IMR-90 (cell line): Measurements from ENCODE around the gene LDB1. TPM values are rescaled to one million over a fixed set of nuclear protein-coding genes. Genes with fewer than 3 reads are reported as not detected.
A peak's percentile ranks its signal among the peaks of the same experiment; 100 is the strongest.

Experiments
- ATAC-seq: fragments of 200-7000 bp; cut with Tn5 transposase; 2 replicates; pipeline ENCODE4 v1.9.1; 2020; ENCODE audit warnings: low read depth, mild to moderate bottlenecking, moderate library complexity
- BruUV-seq: library from RNA; stranded (reverse); fragments of 400-500 nt; replicated peaks from 2 replicates; lab custom pipeline; 2021; lab: Mats Ljungman, UMichigan
- CTCF ChIA-PET: fragments of 300-600 bp; formaldehyde crosslinking; extraction: SDS; loops from one replicate; lab custom pipeline; 2021; ENCODE audit warnings: antibody characterized with exemption; lab: Yijun Ruan, JAX
- POLR2A ChIA-PET: fragments of 300-600 bp; sonication (Branson Sonifier 250); formaldehyde crosslinking; loops from one replicate; lab custom pipeline; 2022; ENCODE audit warnings: antibody characterized with exemption; ENCODE audit not compliant: unreplicated experiment; lab: Charles Lee
- DNase-seq: peaks from one replicate; pipeline ENCODE4 v3.0.0; 2013
- H2AFZ ChIP-seq: replicated peaks from 2 replicates; pipeline ENCODE3; 2013; ENCODE audit warnings: low read length, mild to moderate bottlenecking; ENCODE audit not compliant: poor library complexity
- H2AK5ac ChIP-seq: 2 replicates; pipeline ENCODE4 v1.6.1; 2013; ENCODE audit warnings: low read depth, low read length, inconsistent platforms
- H2AK9ac ChIP-seq: replicated peaks from 2 replicates; pipeline ENCODE3; 2013; ENCODE audit warnings: mild to moderate bottlenecking, low read depth, low read length, moderate library complexity; ENCODE audit not compliant: poor library complexity
- H2BK120ac ChIP-seq: 2 replicates; pipeline ENCODE4 v1.6.1; 2013; ENCODE audit warnings: low read depth, low read length, inconsistent platforms
- H2BK15ac ChIP-seq: 3 replicates; pipeline ENCODE4 v1.6.1; 2013; ENCODE audit warnings: low read depth, low read length, inconsistent platforms
- H2BK20ac ChIP-seq: 2 replicates; pipeline ENCODE4 v1.6.1; 2013; ENCODE audit warnings: low read depth, mild to moderate bottlenecking, inconsistent platforms, low read length, moderate library complexity
- H2BK5ac ChIP-seq: 2 replicates; pipeline ENCODE4 v1.6.1; 2013; ENCODE audit warnings: mild to moderate bottlenecking, low read depth, low read length, inconsistent platforms; ENCODE audit not compliant: poor library complexity, severe bottlenecking
- H3K14ac ChIP-seq: replicated peaks from 2 replicates; pipeline ENCODE4 v1.6.1; 2013; ENCODE audit warnings: low read depth, low read length, inconsistent platforms
- H3K18ac ChIP-seq: 2 replicates; pipeline ENCODE4 v1.6.1; 2013; ENCODE audit warnings: low read depth, low read length, control low read depth
- H3K23ac ChIP-seq: 2 replicates; pipeline ENCODE4 v1.6.1; 2013; ENCODE audit warnings: low read depth, low read length, inconsistent platforms
- H3K27ac ChIP-seq: 2 replicates; pipeline ENCODE4 v1.5.1; 2013; ENCODE audit warnings: mild to moderate bottlenecking, control low read depth, low read length; ENCODE audit not compliant: insufficient read depth
- H3K27me3 ChIP-seq: 2 replicates; pipeline ENCODE4 v1.6.1; 2013; ENCODE audit warnings: low read length; ENCODE audit not compliant: control insufficient read depth, insufficient read depth
- H3K36me3 ChIP-seq: 2 replicates; pipeline ENCODE4 v1.6.1; 2013; ENCODE audit warnings: low read length, mixed read lengths; ENCODE audit not compliant: control insufficient read depth, insufficient read depth
- H3K4ac ChIP-seq: 2 replicates; pipeline ENCODE4 v1.6.1; 2013; ENCODE audit warnings: low read depth, low read length, inconsistent platforms
- H3K4me1 ChIP-seq: 2 replicates; pipeline ENCODE4 v1.6.1; 2013; ENCODE audit warnings: low read length, mixed read lengths; ENCODE audit not compliant: control insufficient read depth, insufficient read depth
- H3K4me2 ChIP-seq: 2 replicates; pipeline ENCODE4 v1.6.1; 2013; ENCODE audit warnings: low read depth, mild to moderate bottlenecking, control low read depth, low read length, moderate library complexity
- H3K4me3 ChIP-seq: 2 replicates; pipeline ENCODE4 v1.5.1; 2013; ENCODE audit warnings: low read depth, mild to moderate bottlenecking, control low read depth, low read length, moderate library complexity; ENCODE audit not compliant: insufficient read depth
- H3K56ac ChIP-seq: 2 replicates; pipeline ENCODE4 v1.6.1; 2013; ENCODE audit warnings: low read length, inconsistent platforms; ENCODE audit not compliant: insufficient read depth; ENCODE audit errors: extremely low read depth
- H3K79me1 ChIP-seq, 2 experiments: 2 replicates each; pipeline ENCODE4 v1.6.1; 2013; ENCODE audit warnings: low read length in 2 of 2, inconsistent platforms in 1 of 2, low read depth in 1 of 2
- H3K9ac ChIP-seq: 2 replicates; pipeline ENCODE4 v1.6.1; 2013; ENCODE audit warnings: low read depth, low read length, control low read depth
- H3K9me1 ChIP-seq: 2 replicates; pipeline ENCODE4 v1.6.1; 2013; ENCODE audit warnings: low read length, inconsistent platforms; ENCODE audit not compliant: insufficient read depth
- H3K9me3 ChIP-seq: 2 replicates; pipeline ENCODE4 v1.6.1; 2013; ENCODE audit warnings: low read length; ENCODE audit not compliant: control insufficient read depth, insufficient read depth
- H4K20me1 ChIP-seq: 2 replicates; pipeline ENCODE4 v1.6.1; 2013; ENCODE audit warnings: low read length, inconsistent platforms; ENCODE audit not compliant: insufficient read depth
- H4K5ac ChIP-seq: 2 replicates; pipeline ENCODE4 v1.6.1; 2013; ENCODE audit warnings: mild to moderate bottlenecking, low read depth, low read length, control low read depth
- H4K8ac ChIP-seq, 2 experiments: 2 replicates each; pipeline ENCODE4 v1.6.1; 2013; ENCODE audit warnings: low read depth in 2 of 2, low read length in 2 of 2, control low read depth in 1 of 2, inconsistent platforms in 1 of 2
- H4K91ac ChIP-seq: 2 replicates; pipeline ENCODE4 v1.6.1; 2013; ENCODE audit warnings: low read depth, low read length, inconsistent platforms; ENCODE audit not compliant: insufficient read depth
- BHLHE40 ChIP-seq: fragments of 150-350 bp; IDR thresholded peaks from 2 replicates; pipeline ENCODE4 v1.6.1; 2016; ENCODE audit warnings: mild to moderate bottlenecking, low read depth, low read length
- CEBPB ChIP-seq: IDR thresholded peaks from 2 replicates; pipeline ENCODE4 v1.6.1; 2012; ENCODE audit warnings: low read depth, low read length, improper control_type of control experiment
- CHD1 ChIP-seq: IDR thresholded peaks from 2 replicates; pipeline ENCODE4 v1.6.1; 2012; ENCODE audit warnings: low read depth, low read length, improper control_type of control experiment
- ELK1 ChIP-seq: fragments of 150-350 bp; IDR thresholded peaks from 2 replicates; pipeline ENCODE4 v1.6.1; 2016; ENCODE audit warnings: low read depth, mild to moderate bottlenecking, low read length, moderate library complexity, borderline replicate concordance
- FOS ChIP-seq: fragments of 150-350 bp; IDR thresholded peaks from 2 replicates; pipeline ENCODE4 v1.6.1; 2016; ENCODE audit warnings: low read depth, low read length
- MAFK ChIP-seq: IDR thresholded peaks from 2 replicates; pipeline ENCODE4 v1.6.1; 2012; ENCODE audit warnings: low read depth, low read length, improper control_type of control experiment
- MAZ ChIP-seq: IDR thresholded peaks from 2 replicates; pipeline ENCODE4 v1.6.1; 2012; ENCODE audit warnings: low read depth, mild to moderate bottlenecking, low read length, improper control_type of control experiment, moderate library complexity, borderline replicate concordance
- NFE2L2 ChIP-seq: fragments of 150-350 bp; IDR thresholded peaks from 2 replicates; pipeline ENCODE4 v1.6.1; 2016; ENCODE audit warnings: low read depth, mild to moderate bottlenecking, low read length
- POLR2A ChIP-seq: IDR thresholded peaks from 2 replicates; pipeline ENCODE4 v1.6.1; 2012; ENCODE audit warnings: mild to moderate bottlenecking, low read depth, low read length
- RAD21 ChIP-seq: IDR thresholded peaks from 2 replicates; pipeline ENCODE4 v1.6.1; 2012; ENCODE audit warnings: low read length, improper control_type of control experiment
- RCOR1 ChIP-seq: IDR thresholded peaks from 2 replicates; pipeline ENCODE4 v1.6.1; 2012; ENCODE audit warnings: mild to moderate bottlenecking, low read length, improper control_type of control experiment; ENCODE audit not compliant: insufficient replicate concordance
- RFX5 ChIP-seq: IDR thresholded peaks from 2 replicates; pipeline ENCODE4 v1.8.0; 2012; ENCODE audit warnings: low read depth, mild to moderate bottlenecking, low read length, moderate library complexity
- SMC3 ChIP-seq: fragments of 150-350 bp; IDR thresholded peaks from 2 replicates; pipeline ENCODE4 v1.6.1; 2016; ENCODE audit warnings: low read depth, mild to moderate bottlenecking, antibody characterized with exemption, low read length, moderate library complexity
- WGBS, 2 experiments: methylation state at CpG; one replicate each; pipeline versions ENCODE4 v1.1.5 to v1.1.7; 2013; ENCODE audit warnings: missing lambda C conversion rate in 2 of 2; ENCODE audit not compliant: insufficient read length in 1 of 2; ENCODE audit errors: extremely low coverage in 2 of 2; 5-methylcytosine and 5-hydroxymethylcytosine counted together
- dilution Hi-C: fragments of 300-500 bp; cut with HindIII; formaldehyde crosslinking; loops from one replicate; pipeline ENCODE4 v1.14.3; 2018; ENCODE audit warnings: low sequenced_read_pairs; ENCODE audit not compliant: unreplicated experiment
- in situ Hi-C: fragments of 300-500 bp; cut with MboI; formaldehyde crosslinking; loops from 3 replicates; pipeline ENCODE4 v1.14.3; 2019; ENCODE audit warnings: low sequenced_read_pairs, inconsistent platforms, mixed read lengths
- intact Hi-C: fragments of 100-400 bp; cut with micrococcal nuclease; formaldehyde crosslinking; loops from 2 replicates; pipeline ENCODE4 v1.10.0; 2022
- polyA plus RNA-seq, 3 experiments: library from polyadenylated mRNA; depleted of rRNA; stranded (reverse); fragments of >200 nt; gene quantifications; 2 replicates each; pipeline ENCODE4 v1.2.3, GENCODE V29; 2012; ENCODE audit warnings: low replicate concordance in 1 of 3
- total RNA-seq: library from RNA; depleted of rRNA; stranded (reverse); fragments of >200 nt; gene quantifications from 2 replicates; pipeline ENCODE4 v1.2.3, GENCODE V29; 2012
- TF ChIP-seq, protein P1 (sequence below): conservative IDR thresholded peaks from 2 replicates; pipeline ENCODE4 v1.5.1; 2012; ENCODE audit warnings: mild to moderate bottlenecking, low read depth, low read length, improper control_type of control experiment

Gene LDB1
- total and polyA plus RNA-seq, 2 of the 4 experiments (the other 2 are of a cell fraction), result 47.9 to 92.4 TPM

- Histone ChIP-seq H3K18ac (peak overlapping the region; percentile 10; the same call in 1 of the 2 replicates), H2AK9ac (peak overlapping the region; percentile 59), H3K14ac (peak overlapping the region; percentile 79), H4K8ac (peak overlapping the region; percentile 44 to 54), H2BK20ac (peak overlapping the region; percentile 35; the same call in 1 of the 2 replicates), H4K5ac (no peak overlapping the region), H2BK5ac (peak overlapping the region; percentile 80), H3K9ac (no peak overlapping the region), H2BK120ac (peak overlapping the region; percentile 26; the same call in 1 of the 2 replicates), H3K4me1 (peaks cover 6% of the 10 kb centered on the region; the same call in 1 of the 2 replicates), H3K4me2 (peak overlapping the region; percentile 67), H3K4ac (peak overlapping the region; percentile 91), H3K23ac (peak overlapping the region; percentile 57), H3K56ac (peak overlapping the region; percentile 35; the same call in 1 of the 2 replicates), H3K27me3 (no peaks in the 10 kb centered on the region), H3K36me3 (peaks cover 35% of the 10 kb centered on the region), H2AFZ (peak overlapping the region; percentile 95), H4K20me1 (peaks cover 36% of the 10 kb centered on the region), H3K9me1 (peaks cover 3% of the 10 kb centered on the region; the same call in 1 of the 2 replicates), H3K4me3 (peak overlapping the region; percentile 8; the same call in 1 of the 2 replicates), H3K79me1 (peaks cover 5 to 56% of the 10 kb centered on the region in 2 experiments; a peak in 3 of 4 replicates), H3K9me3 (no peaks in the 10 kb centered on the region), H2BK15ac (peak overlapping the region; percentile 33; the same call in 1 of the 3 replicates), H4K91ac (peak overlapping the region; percentile 74), H3K27ac (peak overlapping the region; percentile 74), H2AK5ac (peak overlapping the region; percentile 35)
- no TSS peak for BruUV-seq
- intact Hi-C loops (no loop called here), dilution Hi-C loops (no loop called here), in situ Hi-C loops (no loop called here)
- ChIA-PET CTCF (interaction anchor here (1.0 kb wide), 1 partner anchor 18 kb away, joined by 3 read pairs; no protein-coding TSS in a partner anchor), POLR2A (interaction anchor here (0.6 kb wide), 1 partner anchor 20 kb away, joined by 3 read pairs; no protein-coding TSS in a partner anchor)
- ATAC-seq, result peak; percentile 10
- WGBS, 2 experiments, result 20% methylated on average over 1 of the region's 3 CpGs; no CpG with 5 or more reads in 1 of the 2 experiments
- TF ChIP-seq ELK1, result no peak
- TF ChIP-seq FOS, result no peak
- no peak for TF ChIP-seq MAFK
- TF ChIP-seq NFE2L2, result no peak
- no peak for TF ChIP-seq MAZ
- TF ChIP-seq RFX5, result no peak
- TF ChIP-seq RAD21, result no peak
- TF ChIP-seq RCOR1, result no peak
- no peak for TF ChIP-seq POLR2A
- TF ChIP-seq CEBPB, result no peak
- TF ChIP-seq CHD1, result no peak
- TF ChIP-seq, protein P1, sequence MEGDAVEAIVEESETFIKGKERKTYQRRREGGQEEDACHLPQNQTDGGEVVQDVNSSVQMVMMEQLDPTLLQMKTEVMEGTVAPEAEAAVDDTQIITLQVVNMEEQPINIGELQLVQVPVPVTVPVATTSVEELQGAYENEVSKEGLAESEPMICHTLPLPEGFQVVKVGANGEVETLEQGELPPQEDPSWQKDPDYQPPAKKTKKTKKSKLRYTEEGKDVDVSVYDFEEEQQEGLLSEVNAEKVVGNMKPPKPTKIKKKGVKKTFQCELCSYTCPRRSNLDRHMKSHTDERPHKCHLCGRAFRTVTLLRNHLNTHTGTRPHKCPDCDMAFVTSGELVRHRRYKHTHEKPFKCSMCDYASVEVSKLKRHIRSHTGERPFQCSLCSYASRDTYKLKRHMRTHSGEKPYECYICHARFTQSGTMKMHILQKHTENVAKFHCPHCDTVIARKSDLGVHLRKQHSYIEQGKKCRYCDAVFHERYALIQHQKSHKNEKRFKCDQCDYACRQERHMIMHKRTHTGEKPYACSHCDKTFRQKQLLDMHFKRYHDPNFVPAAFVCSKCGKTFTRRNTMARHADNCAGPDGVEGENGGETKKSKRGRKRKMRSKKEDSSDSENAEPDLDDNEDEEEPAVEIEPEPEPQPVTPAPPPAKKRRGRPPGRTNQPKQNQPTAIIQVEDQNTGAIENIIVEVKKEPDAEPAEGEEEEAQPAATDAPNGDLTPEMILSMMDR, result no peak
- no peak for TF ChIP-seq BHLHE40
- TF ChIP-seq SMC3, result no peak
- peak; percentile 79 for DNase-seq
Observed at GRCh38 chr10:102150970-102151773, 31.0 kb upstream of the LDB1 start.
